GM11168 (cell line): ENCODE results near the gene MAGI1.

Experiments
- in situ Hi-C: fragments of 300-500 bp; cut with MboI; formaldehyde crosslinking; loops from one replicate; pipeline ENCODE4 v1.12.0; 2022; ENCODE audit warnings: low sequenced_read_pairs; ENCODE audit not compliant: unreplicated experiment

MAGI1 gene

GRCh38 chr3:65979162-65979561 lies 59.6 kb downstream of the MAGI1 start:
- in situ Hi-C loops, result no loop called here

DNA sequence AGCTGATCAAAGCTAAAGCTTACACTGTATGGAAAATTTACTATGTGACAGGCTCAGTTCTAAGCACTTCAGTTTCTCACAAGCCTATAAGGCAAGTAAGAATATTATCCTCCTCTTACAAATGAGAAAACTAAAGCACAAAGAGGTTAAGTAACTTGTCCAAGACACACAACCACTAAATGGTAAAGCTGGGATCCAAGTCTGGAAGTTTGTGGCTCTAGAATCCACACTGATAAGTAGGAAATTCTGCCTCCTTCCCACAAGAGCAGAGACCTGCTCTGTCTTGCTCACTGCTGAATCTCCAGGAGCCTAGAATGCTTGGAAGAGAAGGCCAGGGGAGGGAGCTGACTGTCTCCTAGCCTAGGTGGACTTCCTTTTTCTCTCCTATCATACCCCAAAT lies 60.6 kb downstream of the MAGI1 start:
- in situ Hi-C loops, result no loop called here

DNA sequence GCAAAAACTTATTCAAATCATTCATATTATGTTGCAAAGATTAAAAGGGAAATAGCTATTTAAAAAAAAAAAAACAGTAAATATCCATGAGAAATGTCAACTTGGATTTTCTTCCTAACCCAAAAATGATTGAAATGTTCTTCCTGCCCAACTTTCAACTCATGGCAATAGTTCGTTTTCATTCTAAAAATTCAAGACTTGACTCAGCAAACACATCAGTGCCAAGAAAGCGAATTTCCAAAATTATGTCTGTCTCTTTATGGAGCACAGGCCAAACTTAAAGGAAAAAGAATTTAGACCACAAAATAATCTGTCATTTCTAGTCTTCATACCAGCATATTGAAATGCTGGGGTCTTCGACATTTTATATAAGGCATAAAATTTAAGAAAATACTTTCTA lies 63.7 kb downstream of the MAGI1 start:
- in situ Hi-C loops, result no loop called here

DNA sequence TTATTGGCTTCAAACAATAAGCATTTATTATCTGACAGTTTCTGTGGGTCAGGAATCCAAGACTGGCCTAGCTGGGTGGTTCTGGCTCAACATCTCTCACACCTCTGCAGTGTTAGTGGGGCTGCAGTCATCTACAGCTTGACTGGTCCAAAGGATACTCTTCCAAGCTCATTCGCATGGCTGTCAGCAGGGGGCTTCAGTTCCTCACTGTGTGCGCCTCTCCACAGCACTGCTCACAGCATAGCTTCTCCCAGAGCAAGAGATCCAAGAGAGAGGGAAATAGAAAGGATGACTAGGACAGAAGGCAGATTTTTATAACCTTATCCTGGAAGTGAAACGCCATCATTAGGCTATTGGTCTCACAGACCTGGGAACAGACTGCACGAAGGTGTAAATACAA lies 64.2 kb downstream of the MAGI1 start:
- in situ Hi-C loops, result no loop called here

DNA sequence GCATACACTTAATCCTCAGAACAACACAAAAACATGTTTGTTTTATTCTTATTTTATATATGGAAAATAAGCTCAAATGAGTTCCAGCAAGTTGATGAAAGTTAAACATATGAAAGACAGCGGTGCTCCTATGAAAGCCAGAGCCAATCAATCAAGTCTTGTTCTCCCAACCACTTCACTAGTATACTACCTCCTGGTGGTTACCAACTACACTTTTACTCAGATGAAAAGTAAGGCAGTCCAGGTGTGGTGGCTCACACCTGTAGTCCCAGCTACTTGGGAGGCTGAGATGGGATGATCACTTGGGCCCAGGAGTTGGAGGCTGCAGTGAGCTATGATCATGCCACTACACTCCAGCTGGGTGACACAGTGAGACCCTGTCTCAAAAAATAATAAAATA lies 66.0 kb downstream of the MAGI1 start:
- in situ Hi-C loops, result no loop called here

DNA sequence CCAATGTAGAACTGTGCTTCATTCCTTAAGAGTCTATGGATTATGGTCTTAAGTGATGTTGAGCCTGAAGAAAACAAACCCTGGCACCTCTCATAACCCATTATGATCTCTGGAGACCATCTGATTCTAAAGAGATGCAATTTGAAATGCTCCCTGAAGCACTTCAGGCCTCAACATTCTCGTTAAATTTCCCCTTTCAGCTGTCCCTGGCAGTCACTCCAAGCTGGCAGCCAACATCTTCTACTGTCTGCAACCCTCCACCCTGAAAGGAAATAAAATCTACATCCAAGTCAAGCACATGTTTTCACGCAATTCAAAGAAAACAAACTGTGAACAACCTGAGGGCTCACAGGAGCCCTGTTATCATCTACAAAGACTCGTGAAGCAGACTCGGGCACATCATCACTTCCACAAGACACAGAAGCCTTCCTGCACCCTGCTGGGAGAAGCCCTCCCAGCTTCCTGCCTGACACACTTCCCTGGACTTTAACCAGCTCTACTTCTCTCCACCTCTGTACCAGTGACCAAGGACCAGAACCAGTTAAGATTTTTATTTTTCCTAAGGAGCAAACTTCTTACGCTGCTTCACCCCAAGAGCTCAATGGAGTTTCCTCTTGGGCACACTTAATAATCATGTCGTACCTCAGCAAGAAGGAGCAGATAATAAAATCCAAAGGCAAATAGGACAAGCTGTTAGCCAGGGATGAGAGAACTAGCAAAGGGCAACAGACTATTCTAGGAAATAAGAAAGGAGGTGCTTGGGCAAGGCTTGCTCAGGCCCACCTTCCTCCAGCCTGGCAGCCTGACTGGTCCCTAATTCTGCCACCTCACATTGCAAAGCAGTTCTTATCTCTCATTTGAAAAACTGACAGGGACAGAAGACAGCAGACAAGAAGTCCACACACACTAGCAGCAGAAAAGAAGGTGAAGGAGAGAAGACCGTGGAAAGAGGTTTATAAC lies 67.1 kb downstream of the MAGI1 start:
- in situ Hi-C loops, result no loop called here

DNA sequence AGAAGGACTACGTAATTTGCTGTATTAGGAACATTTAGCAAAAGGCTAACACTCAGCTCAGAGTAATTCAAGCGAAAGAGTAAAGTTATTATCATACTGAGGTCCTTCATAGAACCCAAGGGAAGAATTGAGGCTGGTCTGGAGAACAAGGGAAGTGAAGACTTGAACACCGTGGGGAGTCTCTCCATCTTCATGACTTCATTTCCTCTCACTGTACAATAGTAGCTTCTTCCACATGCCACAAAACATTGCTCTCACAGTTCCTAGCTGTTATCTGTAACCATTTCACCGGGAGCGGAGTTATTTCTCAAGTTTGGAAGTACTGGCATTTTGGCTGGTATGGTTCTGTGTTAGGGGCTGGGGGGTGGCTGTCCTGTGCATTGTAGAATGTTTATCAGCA lies 69.7 kb downstream of the MAGI1 start:
- in situ Hi-C loops, result no loop called here

- in situ Hi-C loops, result no loop called here
Observed at GRCh38 chr3:65967451-65967850, 71.3 kb downstream of the MAGI1 start.

GRCh38 chr3:65964838-65965237 lies 73.9 kb downstream of the MAGI1 start:
- in situ Hi-C loops, result no loop called here

DNA sequence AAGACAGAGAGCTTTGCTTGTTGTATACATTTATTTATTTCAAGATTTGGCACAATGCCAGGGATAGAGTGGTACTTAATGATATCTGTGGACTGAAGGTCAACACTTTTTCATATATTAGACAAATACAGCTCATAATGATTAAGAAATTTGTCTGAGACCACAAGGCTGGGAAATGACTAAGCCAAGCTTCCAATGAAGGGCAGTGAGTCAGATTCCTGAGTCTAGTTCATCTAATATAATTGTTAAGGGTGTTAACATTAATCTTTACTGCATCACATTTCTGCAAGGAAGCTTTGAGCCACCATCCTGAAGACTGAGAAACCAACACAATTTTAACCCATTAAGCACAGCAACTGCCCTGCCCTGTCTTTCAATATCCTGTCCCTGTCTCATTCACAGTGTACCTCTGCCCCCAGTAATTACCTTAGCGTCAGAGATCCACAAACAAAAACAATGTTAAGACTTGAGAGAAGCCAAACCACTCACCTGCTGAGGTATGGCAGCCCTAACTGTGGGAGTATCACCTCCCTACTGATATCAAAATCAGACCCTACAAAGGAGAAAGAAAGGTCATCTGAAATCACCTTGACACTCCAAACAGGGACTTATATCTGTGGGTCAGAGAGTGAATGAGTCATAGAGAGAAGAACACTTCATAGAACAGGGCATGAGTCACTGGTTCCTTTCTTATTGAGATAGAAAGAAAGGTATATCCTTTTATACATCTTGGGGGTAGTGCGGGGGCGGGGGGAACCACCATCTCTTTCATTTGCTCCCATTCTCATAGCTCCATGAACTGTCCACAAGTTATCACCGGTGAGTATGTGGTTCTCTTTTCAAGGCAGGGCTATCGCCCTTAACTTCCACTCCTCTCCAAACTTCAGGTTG lies 74.7 kb downstream of the MAGI1 start:
- in situ Hi-C loops, result no loop called here

DNA sequence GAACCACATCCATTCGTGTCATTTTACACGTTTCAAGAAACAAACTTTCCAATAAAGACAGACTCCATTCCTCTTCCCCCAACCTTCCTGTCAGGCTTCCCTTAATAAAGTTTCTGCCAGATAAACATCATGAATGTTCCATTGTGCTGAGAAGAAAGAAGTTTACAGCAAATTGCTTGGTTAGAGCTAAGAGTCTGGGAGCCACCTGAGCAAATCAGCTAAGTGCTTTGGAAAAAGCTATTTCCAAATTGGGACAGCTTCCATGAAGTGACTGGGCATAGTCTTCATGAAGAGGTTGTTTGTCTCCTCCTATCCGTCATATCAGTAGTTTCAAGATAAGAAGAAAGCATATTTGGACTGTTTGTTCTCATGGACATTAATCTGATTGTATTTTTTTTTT lies 77.0 kb downstream of the MAGI1 start:
- in situ Hi-C loops, result no loop called here

GRCh38 chr3:65961128-65961527 lies 77.6 kb downstream of the MAGI1 start:
- in situ Hi-C loops, result no loop called here

- in situ Hi-C loops, result no loop called here
Observed at GRCh38 chr3:65960087-65960486, 78.6 kb downstream of the MAGI1 start.

DNA sequence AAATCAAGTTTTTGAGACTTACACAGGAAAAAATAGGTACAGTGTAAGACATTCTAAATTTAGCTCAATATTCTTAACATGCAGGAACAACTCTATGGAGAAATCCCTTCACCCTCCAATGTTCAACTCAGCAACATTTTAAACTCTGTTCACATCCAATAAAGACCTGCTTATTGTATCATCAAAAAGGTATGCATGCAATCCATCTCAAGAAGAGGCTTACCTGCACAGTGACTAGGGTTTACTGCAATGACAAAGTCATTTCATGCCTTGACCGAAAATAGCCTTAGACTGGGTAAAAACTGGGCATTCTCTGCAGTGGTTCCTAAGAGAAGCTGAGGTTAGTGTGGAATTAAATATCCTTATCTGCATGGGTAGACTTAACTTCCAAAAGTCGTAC lies 80.5 kb downstream of the MAGI1 start:
- in situ Hi-C loops, result no loop called here

- in situ Hi-C loops, result no loop called here
Observed at GRCh38 chr3:65955792-65956477, 82.8 kb downstream of the MAGI1 start.

DNA sequence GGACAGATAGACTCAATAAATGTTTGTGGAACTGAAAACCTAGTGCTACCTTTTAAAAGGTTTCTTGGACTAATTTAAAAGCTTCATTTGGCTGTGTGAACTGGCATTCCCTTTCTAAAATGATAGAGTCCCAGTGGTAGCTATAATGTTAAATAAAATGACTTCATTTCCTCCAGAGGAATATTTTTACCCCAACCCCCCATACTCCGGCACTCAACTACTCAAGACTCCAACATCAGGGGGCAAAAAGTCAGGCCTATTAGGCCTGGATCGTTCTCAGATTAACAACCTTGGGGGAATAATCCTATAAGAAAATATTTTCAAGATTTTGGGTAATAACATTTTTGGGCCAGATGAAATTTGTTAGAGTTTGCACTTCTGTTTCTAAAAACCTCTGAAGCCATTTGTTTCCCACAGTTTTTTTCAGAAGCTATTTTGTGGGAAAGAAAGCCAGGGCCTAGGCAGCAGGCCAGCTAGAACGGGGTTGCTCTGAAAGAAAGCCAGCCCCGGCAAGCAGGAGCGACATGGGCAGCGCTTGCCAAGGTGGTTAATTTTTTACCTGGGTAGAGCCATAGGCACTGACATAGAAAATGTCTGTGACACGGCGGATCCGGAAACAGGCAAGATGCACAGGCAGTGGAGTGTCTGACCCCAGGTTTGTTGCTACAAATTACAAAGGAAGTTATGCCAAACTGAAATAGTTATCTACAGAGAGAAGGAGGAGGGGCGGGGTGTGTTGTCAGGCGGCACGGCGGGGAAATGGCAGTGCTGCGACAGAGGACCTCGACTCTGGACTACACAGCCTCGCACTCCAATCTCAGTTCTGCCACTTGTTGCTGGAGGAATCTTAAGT lies 84.6 kb downstream of the MAGI1 start:
- in situ Hi-C loops, result no loop called here

GRCh38 chr3:65953301-65953812 lies 85.4 kb downstream of the MAGI1 start:
- in situ Hi-C loops, result no loop called here

DNA sequence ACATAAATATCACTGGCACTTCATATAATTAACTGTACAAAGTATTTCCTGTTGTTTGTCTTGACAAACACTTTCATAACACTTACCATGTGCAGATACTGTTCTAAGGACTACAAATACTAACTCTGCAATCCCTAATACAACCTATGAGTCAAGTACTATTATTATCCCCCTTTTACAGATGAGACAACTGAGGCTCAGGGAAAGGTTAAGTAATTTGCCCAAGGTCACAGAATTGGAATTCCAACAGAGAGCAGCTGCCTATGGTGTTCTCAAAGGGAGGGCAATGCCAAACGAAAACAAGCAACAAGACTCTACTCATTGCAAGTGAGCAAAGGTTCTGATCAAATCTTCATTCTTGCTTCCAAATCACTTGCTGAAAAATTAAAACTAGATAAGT lies 85.9 kb downstream of the MAGI1 start:
- in situ Hi-C loops, result no loop called here

DNA sequence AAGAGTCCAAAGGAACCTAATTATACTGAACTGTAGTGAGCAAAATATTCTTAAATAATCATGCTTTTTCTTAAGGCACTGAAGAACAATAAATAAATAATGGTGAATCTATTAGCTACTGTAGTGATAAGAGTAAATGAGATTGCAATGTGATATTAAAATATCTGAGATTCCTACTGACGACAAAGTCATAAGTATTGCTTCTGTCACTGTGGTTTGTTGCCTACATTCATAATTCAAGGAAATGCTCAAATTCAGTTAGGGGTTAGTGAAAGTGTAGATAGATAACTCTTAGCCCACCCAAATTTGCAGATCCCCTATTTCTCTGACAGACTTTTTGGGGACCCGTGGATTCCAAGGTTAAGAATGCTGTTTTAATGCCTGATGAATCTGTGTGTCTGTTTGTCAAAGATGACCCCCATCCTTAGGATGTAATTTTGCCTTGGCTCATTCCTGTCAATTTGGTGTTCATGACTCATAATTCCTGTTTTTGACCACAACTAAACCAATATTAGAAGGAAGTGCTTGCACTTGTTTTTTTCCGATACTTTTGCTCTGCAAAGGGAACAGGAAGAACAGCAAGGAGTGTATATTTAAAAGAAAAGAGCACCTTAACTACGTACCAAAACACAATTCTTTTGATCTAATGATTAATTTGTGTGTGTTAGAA lies 86.7 kb downstream of the MAGI1 start:
- in situ Hi-C loops, result no loop called here
